Gastrocnemius medialis (tissue), 4 donors: ENCODE measurements around the gene SLC19A2. TPM values are rescaled to one million over a fixed set of nuclear protein-coding genes. Genes with fewer than 3 reads are reported as not detected.
A peak's percentile ranks its signal among the peaks of the same experiment; 100 is the strongest.

ENCODE experiments used
- ATAC-seq, 2 donors: fragments of 150-250 bp; one replicate each; pipeline ENCODE4 v1.9.1; 2016
- DNase-seq, 2 donors: peaks; one replicate each; pipeline ENCODE4 v3.0.0-alpha.2; 2019
- H3K27ac ChIP-seq, 4 donors: fragments of 200-600 bp; sonication (generic); 1 replicate in 1 of 4; 2 replicates in 3 of 4; pipeline ENCODE4 v1.5.1; 2016 to 2018; ENCODE audit warnings: mild to moderate bottlenecking in 2 of 4, moderate library complexity in 1 of 4
- H3K27me3 ChIP-seq, 3 donors: fragments of 200-600 bp; sonication (generic) in 2 of 3; 1 replicate in 1 of 3; 2 replicates in 2 of 3; pipeline versions ENCODE4 v1.5.1 to v1.6.0; 2016 to 2019; ENCODE audit warnings: mild to moderate bottlenecking in 1 of 3, moderate library complexity in 1 of 3
- H3K36me3 ChIP-seq, 2 donors: fragments of 200-600 bp; sonication (generic) in 1 of 2; one replicate each; pipeline ENCODE4 v1.5.1; 2017 to 2018
- H3K4me1 ChIP-seq, 2 donors: fragments of 200-600 bp; sonication (generic) in 1 of 2; one replicate each; pipeline ENCODE4 v1.5.1; 2016 to 2017; ENCODE audit warnings: mild to moderate bottlenecking in 2 of 2
- H3K4me3 ChIP-seq, 4 donors: fragments of 200-600 bp; sonication (generic) in 3 of 4; 1 replicate in 1 of 4; 2 replicates in 3 of 4; pipeline ENCODE4 v1.5.1; 2016 to 2019; ENCODE audit warnings: mild to moderate bottlenecking in 2 of 4
- H3K9me3 ChIP-seq, 3 donors: fragments of 200-600 bp; sonication (generic) in 2 of 3; 1 replicate in 1 of 3; 2 replicates in 2 of 3; pipeline ENCODE4 v1.5.1; 2016 to 2019
- POLR2A ChIP-seq, 2 donors: fragments of 450-650 bp; IDR thresholded peaks; one replicate each; pipeline ENCODE4 v1.6.1; 2017; ENCODE audit warnings: antibody characterized with exemption in 2 of 2, mild to moderate bottlenecking in 2 of 2, moderate library complexity in 2 of 2
- in situ Hi-C, 4 donors: fragments of 200-750 bp; cut with MboI; loops; one replicate each; pipeline versions ENCODE4 v1.15.0 to v1.8.0; 2017; ENCODE audit warnings: low sequenced_read_pairs in 4 of 4
- intact Hi-C: fragments of 100-400 bp; cut with DNase I; formaldehyde crosslinking; loops from one replicate; pipeline ENCODE4 v1.15.1; 2023; ENCODE audit warnings: low total_unique reads
- total RNA-seq, 4 donors: library from RNA; depleted of rRNA; stranded (reverse); fragments of >200 nt; gene quantifications; one replicate each; pipeline versions ENCODE4 v1.1.0 to v1.2.3, GENCODE V29; 2016
- TF ChIP-seq, protein P1 (sequence below), 5 experiments: fragments of 450-650 bp in 3 of 5; fragments of 200-600 bp in 2 of 5; sonication (generic) in 2 of 5; IDR thresholded peaks in 4 of 5; conservative IDR thresholded peaks in 1 of 5; 1 replicate in 4 of 5; 2 replicates in 1 of 5; pipeline ENCODE4 v1.5.1; 2016 to 2019; ENCODE audit warnings: antibody characterized with exemption in 5 of 5, mild to moderate bottlenecking in 3 of 5, moderate library complexity in 3 of 5

The SLC19A2 gene
- total RNA-seq, 4 donors from 2014 or later: 93.3 to 176 (median 99.8) TPM

- in situ Hi-C loops: no loop called here
Measured at GRCh38 chr1:169462385-169462784, 23.4 kb downstream of the SLC19A2 start.

GRCh38 chr1:169461390-169462000, 24.2 kb downstream of the SLC19A2 start:
- in situ Hi-C loops (no loop called here), intact Hi-C loops (no loop called here)
- Histone ChIP-seq H3K27ac (peak overlapping the region in 2 of 4 donors; percentile 47 to 51), H3K4me1 (peaks cover 0 to 4% of the 10 kb centered on the region in 2 donors), H3K4me3 (no peak overlapping the region), H3K9me3 (no peaks in the 10 kb centered on the region), H3K27me3 (no peaks in the 10 kb centered on the region), H3K36me3 (peaks cover 0 to 23% of the 10 kb centered on the region in 2 donors)
- ATAC-seq (no peak), DNase-seq (no peak)
- no peak for TF ChIP-seq POLR2A (IDR thresholded peaks at IDR 0.05)
- TF ChIP-seq, protein P1, sequence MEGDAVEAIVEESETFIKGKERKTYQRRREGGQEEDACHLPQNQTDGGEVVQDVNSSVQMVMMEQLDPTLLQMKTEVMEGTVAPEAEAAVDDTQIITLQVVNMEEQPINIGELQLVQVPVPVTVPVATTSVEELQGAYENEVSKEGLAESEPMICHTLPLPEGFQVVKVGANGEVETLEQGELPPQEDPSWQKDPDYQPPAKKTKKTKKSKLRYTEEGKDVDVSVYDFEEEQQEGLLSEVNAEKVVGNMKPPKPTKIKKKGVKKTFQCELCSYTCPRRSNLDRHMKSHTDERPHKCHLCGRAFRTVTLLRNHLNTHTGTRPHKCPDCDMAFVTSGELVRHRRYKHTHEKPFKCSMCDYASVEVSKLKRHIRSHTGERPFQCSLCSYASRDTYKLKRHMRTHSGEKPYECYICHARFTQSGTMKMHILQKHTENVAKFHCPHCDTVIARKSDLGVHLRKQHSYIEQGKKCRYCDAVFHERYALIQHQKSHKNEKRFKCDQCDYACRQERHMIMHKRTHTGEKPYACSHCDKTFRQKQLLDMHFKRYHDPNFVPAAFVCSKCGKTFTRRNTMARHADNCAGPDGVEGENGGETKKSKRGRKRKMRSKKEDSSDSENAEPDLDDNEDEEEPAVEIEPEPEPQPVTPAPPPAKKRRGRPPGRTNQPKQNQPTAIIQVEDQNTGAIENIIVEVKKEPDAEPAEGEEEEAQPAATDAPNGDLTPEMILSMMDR (IDR thresholded peaks at IDR 0.05 in 4 of 5, conservative IDR thresholded peaks at IDR 0.05 in 1 of 5): no peak

More at GRCh38 chr1:169462385-169462784, 23.4 kb downstream of the SLC19A2 start:
- H3K27ac ChIP-seq: no peak overlapping the region
- no peak for TF ChIP-seq POLR2A (IDR thresholded peaks at IDR 0.05)
- TF ChIP-seq, protein P1 (IDR thresholded peaks at IDR 0.05 in 4 of 5, conservative IDR thresholded peaks at IDR 0.05 in 1 of 5): no peak
- no peaks in the 10 kb centered on the region for H3K9me3 ChIP-seq
- H3K27me3 ChIP-seq: no peaks in the 10 kb centered on the region
- ATAC-seq (no peak), DNase-seq (no peak)
- H3K4me3 ChIP-seq: no peak overlapping the region
- intact Hi-C loops: no loop called here
- peaks cover 0 to 4% of the 10 kb centered on the region in 2 donors for H3K4me1 ChIP-seq
- peaks cover under 1 to 31% of the 10 kb centered on the region in 2 donors for H3K36me3 ChIP-seq

DNA sequence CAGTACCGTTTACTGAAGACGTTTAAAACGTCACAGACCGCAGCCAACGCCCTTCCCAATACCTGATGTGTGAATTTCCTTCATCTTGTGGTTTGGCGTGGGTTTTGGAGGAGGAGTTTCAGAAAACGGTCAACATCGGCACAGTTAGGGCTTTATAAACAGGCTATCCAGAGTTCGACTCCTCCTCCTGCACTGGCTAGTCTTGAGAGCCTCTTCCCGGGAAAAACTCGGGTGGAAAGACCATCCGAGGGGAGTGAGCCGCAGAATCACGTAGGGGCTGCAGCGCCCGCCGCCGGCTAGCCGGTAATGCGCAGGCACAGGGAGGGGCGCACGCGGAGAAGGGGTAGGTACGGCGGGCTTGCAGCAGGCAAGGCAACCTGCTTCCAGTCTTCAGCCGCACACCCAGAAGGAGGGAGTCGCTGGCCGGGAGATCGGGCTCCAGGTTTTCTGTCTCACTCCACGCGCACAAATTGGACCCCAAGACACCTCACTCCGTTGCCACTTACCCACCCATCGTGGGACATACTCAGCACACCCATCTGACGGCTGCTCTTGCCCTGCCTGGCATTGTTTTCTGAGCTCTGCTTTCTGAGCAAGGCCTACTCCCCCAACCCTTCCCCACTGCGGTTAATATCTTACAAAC, 25.4 kb downstream of the SLC19A2 start:
- peaks cover 0 to 4% of the 10 kb centered on the region in 2 donors for H3K4me1 ChIP-seq
- in situ Hi-C loops: no loop called here
- H3K4me3 ChIP-seq: peak overlapping the region in 1 of 4 donors; percentile 1
- ATAC-seq (peak; percentile 33 to 59), DNase-seq (peak in 1 of 2 donors; percentile 27)
- peak overlapping the region; percentile 7 to 51 (median 30) for H3K27ac ChIP-seq
- intact Hi-C loops: no loop called here
- no peaks in the 10 kb centered on the region for H3K27me3 ChIP-seq
- H3K36me3 ChIP-seq: peaks cover 0 to 11% of the 10 kb centered on the region in 2 donors
- no peak for TF ChIP-seq POLR2A (IDR thresholded peaks at IDR 0.05)
- TF ChIP-seq, protein P1 (IDR thresholded peaks at IDR 0.05 in 4 of 5, conservative IDR thresholded peaks at IDR 0.05 in 1 of 5): no peak
- H3K9me3 ChIP-seq: no peaks in the 10 kb centered on the region

DNA sequence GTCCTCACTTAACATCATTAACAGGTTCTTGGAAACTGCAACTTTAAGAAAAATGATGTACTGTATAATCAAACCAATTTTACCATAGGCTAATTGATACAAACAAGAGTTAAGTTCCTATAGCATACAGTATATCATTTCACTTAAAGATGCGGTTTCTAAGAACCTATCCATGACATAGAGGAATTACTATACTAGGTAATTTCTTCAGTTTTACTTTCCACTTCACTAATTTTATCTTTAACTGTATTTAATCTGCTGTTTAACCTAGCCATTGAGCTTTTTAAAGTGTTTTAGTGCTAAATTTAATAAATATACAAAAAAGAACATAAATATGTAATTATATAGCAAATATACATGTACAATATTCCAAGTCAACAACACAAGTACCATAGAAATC, 28.3 kb downstream of the SLC19A2 start:
- in situ Hi-C loops: no loop called here
- Histone ChIP-seq H3K36me3 (no peaks in the 10 kb centered on the region), H3K27me3 (no peaks in the 10 kb centered on the region), H3K9me3 (no peaks in the 10 kb centered on the region), H3K27ac (no peak overlapping the region), H3K4me3 (no peak overlapping the region), H3K4me1 (no peaks in the 10 kb centered on the region)
- intact Hi-C loops: no loop called here
- DNase-seq (no peak), ATAC-seq (no peak)
- TF ChIP-seq, protein P1 (IDR thresholded peaks at IDR 0.05 in 4 of 5, conservative IDR thresholded peaks at IDR 0.05 in 1 of 5): no peak
- TF ChIP-seq POLR2A (IDR thresholded peaks at IDR 0.05): no peak
